ENCODE results near the gene LGALS16. TPM values are rescaled to one million over a fixed set of nuclear protein-coding genes. Genes with fewer than 3 reads are reported as not detected.

The LGALS16 gene
- total RNA-seq, 1 experiment from 2014 or later, result not detected

DNA sequence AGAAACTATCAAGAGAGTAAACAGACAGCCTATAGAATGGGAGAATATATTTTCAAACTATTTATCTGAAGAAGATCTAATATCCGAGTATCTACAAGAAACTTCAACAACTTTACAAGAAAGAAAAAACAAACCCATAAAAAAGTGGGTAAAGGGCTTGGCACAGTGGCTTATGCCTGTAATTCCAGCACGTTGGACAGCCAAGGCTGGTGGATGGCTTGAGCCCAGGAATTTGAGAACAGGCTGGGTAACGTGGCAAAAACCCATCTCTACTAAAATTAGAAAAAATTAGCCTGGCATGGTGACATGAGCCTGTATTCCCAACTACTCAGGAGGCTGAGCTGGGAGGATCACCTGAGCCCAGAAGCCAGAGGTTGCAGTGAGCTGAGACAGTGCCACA, 7.8 kb upstream of the LGALS16 start:
- ATAC-seq, result no peak
- TF ChIP-seq CEBPB (IDR thresholded peaks at IDR 0.05; ENCODE audit: low read depth) (no peak), SIN3A (IDR thresholded peaks at IDR 0.05; ENCODE audit: low read depth) (no peak), POLR2AphosphoS5 (IDR thresholded peaks at IDR 0.05; ENCODE audit: low read depth, low read length) (no peak), CBX3 (IDR thresholded peaks at IDR 0.05; ENCODE audit: low read depth) (no peak), EGR1 (IDR thresholded peaks at IDR 0.05; ENCODE audit: low read depth) (no peak), POLR2A (IDR thresholded peaks at IDR 0.05; ENCODE audit: borderline replicate concordance, extremely low read depth, insufficient read depth, insufficient read length) (no peak), EZH2phosphoT487 (IDR thresholded peaks at IDR 0.05; ENCODE audit: borderline replicate concordance) (no peak), ZFX (IDR thresholded peaks at IDR 0.05) (no peak), FOSL1 (IDR thresholded peaks at IDR 0.05; ENCODE audit: low read depth) (no peak), ZNF274 (IDR thresholded peaks at IDR 0.05; ENCODE audit: low read depth, low read length) (no peak), EZH2 (IDR thresholded peaks at IDR 0.05) (no peak), RAD21 (IDR thresholded peaks at IDR 0.05; ENCODE audit: low read depth) (no peak), YY1 (IDR thresholded peaks at IDR 0.05; ENCODE audit: extremely low read depth, insufficient replicate concordance, low read depth, low read length) (no peak), SP1 (IDR thresholded peaks at IDR 0.05; ENCODE audit: low read depth) (no peak), JUND (IDR thresholded peaks at IDR 0.05) (no peak)
- TF ChIP-seq, protein P1, sequence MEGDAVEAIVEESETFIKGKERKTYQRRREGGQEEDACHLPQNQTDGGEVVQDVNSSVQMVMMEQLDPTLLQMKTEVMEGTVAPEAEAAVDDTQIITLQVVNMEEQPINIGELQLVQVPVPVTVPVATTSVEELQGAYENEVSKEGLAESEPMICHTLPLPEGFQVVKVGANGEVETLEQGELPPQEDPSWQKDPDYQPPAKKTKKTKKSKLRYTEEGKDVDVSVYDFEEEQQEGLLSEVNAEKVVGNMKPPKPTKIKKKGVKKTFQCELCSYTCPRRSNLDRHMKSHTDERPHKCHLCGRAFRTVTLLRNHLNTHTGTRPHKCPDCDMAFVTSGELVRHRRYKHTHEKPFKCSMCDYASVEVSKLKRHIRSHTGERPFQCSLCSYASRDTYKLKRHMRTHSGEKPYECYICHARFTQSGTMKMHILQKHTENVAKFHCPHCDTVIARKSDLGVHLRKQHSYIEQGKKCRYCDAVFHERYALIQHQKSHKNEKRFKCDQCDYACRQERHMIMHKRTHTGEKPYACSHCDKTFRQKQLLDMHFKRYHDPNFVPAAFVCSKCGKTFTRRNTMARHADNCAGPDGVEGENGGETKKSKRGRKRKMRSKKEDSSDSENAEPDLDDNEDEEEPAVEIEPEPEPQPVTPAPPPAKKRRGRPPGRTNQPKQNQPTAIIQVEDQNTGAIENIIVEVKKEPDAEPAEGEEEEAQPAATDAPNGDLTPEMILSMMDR (IDR thresholded peaks at IDR 0.05 in 2 of 3, conservative IDR thresholded peaks at IDR 0.05 in 1 of 3; ENCODE audit: borderline replicate concordance in 1 of 3, insufficient read depth in 1 of 3, low read depth in 2 of 3, low read length in 2 of 3), result no peak
- TF ChIP-seq, protein P2, sequence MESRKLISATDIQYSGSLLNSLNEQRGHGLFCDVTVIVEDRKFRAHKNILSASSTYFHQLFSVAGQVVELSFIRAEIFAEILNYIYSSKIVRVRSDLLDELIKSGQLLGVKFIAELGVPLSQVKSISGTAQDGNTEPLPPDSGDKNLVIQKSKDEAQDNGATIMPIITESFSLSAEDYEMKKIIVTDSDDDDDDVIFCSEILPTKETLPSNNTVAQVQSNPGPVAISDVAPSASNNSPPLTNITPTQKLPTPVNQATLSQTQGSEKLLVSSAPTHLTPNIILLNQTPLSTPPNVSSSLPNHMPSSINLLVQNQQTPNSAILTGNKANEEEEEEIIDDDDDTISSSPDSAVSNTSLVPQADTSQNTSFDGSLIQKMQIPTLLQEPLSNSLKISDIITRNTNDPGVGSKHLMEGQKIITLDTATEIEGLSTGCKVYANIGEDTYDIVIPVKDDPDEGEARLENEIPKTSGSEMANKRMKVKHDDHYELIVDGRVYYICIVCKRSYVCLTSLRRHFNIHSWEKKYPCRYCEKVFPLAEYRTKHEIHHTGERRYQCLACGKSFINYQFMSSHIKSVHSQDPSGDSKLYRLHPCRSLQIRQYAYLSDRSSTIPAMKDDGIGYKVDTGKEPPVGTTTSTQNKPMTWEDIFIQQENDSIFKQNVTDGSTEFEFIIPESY (IDR thresholded peaks at IDR 0.05; ENCODE audit: extremely low read depth, insufficient replicate concordance, low read length), result no peak
- TF ChIP-seq, protein P3, sequence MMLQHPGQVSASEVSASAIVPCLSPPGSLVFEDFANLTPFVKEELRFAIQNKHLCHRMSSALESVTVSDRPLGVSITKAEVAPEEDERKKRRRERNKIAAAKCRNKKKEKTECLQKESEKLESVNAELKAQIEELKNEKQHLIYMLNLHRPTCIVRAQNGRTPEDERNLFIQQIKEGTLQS (IDR thresholded peaks at IDR 0.05), result no peak
- TF ChIP-seq, protein P4, sequence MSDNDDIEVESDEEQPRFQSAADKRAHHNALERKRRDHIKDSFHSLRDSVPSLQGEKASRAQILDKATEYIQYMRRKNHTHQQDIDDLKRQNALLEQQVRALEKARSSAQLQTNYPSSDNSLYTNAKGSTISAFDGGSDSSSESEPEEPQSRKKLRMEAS (IDR thresholded peaks at IDR 0.05), result no peak
- TF ChIP-seq, protein P5, sequence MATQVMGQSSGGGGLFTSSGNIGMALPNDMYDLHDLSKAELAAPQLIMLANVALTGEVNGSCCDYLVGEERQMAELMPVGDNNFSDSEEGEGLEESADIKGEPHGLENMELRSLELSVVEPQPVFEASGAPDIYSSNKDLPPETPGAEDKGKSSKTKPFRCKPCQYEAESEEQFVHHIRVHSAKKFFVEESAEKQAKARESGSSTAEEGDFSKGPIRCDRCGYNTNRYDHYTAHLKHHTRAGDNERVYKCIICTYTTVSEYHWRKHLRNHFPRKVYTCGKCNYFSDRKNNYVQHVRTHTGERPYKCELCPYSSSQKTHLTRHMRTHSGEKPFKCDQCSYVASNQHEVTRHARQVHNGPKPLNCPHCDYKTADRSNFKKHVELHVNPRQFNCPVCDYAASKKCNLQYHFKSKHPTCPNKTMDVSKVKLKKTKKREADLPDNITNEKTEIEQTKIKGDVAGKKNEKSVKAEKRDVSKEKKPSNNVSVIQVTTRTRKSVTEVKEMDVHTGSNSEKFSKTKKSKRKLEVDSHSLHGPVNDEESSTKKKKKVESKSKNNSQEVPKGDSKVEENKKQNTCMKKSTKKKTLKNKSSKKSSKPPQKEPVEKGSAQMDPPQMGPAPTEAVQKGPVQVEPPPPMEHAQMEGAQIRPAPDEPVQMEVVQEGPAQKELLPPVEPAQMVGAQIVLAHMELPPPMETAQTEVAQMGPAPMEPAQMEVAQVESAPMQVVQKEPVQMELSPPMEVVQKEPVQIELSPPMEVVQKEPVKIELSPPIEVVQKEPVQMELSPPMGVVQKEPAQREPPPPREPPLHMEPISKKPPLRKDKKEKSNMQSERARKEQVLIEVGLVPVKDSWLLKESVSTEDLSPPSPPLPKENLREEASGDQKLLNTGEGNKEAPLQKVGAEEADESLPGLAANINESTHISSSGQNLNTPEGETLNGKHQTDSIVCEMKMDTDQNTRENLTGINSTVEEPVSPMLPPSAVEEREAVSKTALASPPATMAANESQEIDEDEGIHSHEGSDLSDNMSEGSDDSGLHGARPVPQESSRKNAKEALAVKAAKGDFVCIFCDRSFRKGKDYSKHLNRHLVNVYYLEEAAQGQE (IDR thresholded peaks at IDR 0.05; ENCODE audit: low read depth), result no peak
- peaks cover 35% of the 10 kb centered on the region; the same call in 1 of the 2 replicates for H3K27me3 ChIP-seq (ENCODE audit: insufficient read depth, low read length)

More for the DNA sequence above, 7.8 kb upstream of the LGALS16 start:
- Histone ChIP-seq H3K36me3 (ENCODE audit: control insufficient read depth in 1 of 2, insufficient read depth in 2 of 2, low read length in 2 of 2) (no peaks in the 10 kb centered on the region), H3K4me1 (ENCODE audit: control insufficient read depth in 1 of 2, insufficient read depth in 2 of 2, low read length in 2 of 2) (no peaks in the 10 kb centered on the region), H2AFZ (ENCODE audit: low read depth, low read length, poor library complexity, severe bottlenecking) (no peak overlapping the region), H4K20me1 (ENCODE audit: insufficient read depth) (no peaks in the 10 kb centered on the region), H3K4me3 (replicated peaks in 1 of 2; ENCODE audit: low read depth in 1 of 2, low read length in 2 of 2) (no peak overlapping the region), H3K27ac (ENCODE audit: low read depth, low read length) (no peak overlapping the region), H3K79me2 (ENCODE audit: insufficient read depth, low read length) (no peaks in the 10 kb centered on the region), H3K9ac (ENCODE audit: low read length) (no peak overlapping the region), H3K9me2 (ENCODE audit: insufficient read depth) (no peaks in the 10 kb centered on the region), H3K4me2 (ENCODE audit: low read length) (no peak overlapping the region), H3K9me3 (ENCODE audit: control insufficient read depth in 1 of 2, insufficient read depth in 1 of 2, low read depth in 1 of 2, low read length in 2 of 2) (no peaks in the 10 kb centered on the region)
- DNase-seq (ENCODE audit: low read depth, low spot score), result no peak
- intact Hi-C loops (cut with micrococcal nuclease), result no loop called here
- POLR2A ChIA-PET, result no interaction called here
- CTCF ChIA-PET, result no interaction called here
- no TSS peak for BruUV-seq (replicated peaks)
- RAD21 ChIA-PET (ENCODE audit: low non-redundant PET in 1 of 2, low total read pairs in 2 of 2, uncharacterized antibody in 2 of 2, unreplicated experiment in 2 of 2), result no interaction called here

Measured in HCT116 (cell line).